Inflammatory macrophage (primary cell): ENCODE results near the gene LRRC71.
"Not testable (repeated sequence)": the region's sequence is repeated elsewhere in the genome, so short reads cannot be mapped to it uniquely, and the experiment has no call there.

Experiments
- DNase-seq, 2 donors: peaks; one replicate each; pipeline ENCODE4 v3.0.0-alpha.2; 2020 to 2022

The LRRC71 gene

GRCh38 chr1:156905651-156906050 lies 14.8 kb upstream of the LRRC71 start:
- DNase-seq = peak; percentile 67 to 78

GRCh38 chr1:156906206-156906906 lies 14.1 kb upstream of the LRRC71 start:
- DNase-seq = no peak

GRCh38 chr1:156908541-156908940 lies 11.9 kb upstream of the LRRC71 start:
- DNase-seq = no peak

DNA sequence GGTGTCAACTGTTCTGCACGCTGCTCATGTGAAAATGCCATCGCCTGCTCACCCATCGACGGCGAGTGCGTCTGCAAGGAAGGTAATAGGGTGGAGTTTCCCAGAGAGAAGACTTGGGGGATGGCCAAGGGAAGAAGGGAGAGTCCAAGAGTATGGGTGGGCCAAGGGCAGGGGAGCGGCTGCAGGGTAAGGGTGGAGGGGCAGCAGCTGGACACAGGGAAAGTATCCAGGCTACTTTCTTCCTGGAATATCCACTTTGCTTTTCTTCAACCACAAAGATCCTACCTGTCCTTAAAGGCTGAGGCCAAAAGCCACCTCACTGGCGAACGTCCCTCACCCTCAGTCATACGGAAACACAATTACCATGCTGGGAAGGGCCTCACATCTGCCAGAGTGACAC lies 11.5 kb upstream of the LRRC71 start:
- no peak for DNase-seq

DNA sequence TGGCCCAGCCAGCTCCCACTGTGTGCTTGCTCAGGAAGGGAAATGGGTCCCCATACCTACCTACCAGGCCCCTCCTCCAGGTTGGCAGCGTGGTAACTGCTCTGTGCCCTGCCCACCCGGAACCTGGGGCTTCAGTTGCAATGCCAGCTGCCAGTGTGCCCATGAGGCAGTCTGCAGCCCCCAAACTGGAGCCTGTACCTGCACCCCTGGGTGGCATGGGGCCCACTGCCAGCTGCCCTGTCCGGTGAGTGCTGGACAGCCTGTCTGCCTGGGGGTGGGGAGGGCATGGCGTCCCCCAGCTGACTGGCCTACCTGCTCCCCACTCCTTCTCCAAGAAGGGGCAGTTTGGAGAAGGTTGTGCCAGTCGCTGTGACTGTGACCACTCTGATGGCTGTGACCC lies 10.8 kb upstream of the LRRC71 start:
- no peak for DNase-seq

DNA sequence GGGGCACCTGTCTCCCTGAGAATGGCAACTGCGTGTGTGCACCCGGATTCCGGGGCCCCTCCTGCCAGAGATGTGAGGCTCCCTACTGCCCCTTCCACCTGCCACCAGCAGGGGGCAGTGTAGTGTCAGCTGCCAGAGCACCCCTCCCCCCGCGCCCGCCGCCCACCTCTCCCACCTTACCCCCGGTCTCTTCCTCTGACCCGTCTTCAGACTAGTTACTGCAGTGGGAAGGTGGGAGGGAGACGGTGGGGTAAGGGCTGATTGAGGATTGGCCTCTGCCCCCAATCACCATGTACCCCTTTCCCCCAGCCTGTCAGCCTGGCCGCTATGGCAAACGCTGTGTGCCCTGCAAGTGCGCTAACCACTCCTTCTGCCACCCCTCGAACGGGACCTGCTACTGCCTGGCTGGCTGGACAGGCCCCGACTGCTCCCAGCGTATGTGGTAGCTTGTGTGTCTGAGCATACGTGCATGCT lies 10.1 kb upstream of the LRRC71 start:
- DNase-seq = peak in 1 of 2 donors; percentile 29

- peak; percentile 48 to 59 for DNase-seq
Measured at GRCh38 chr1:156911577-156912298, 8.7 kb upstream of the LRRC71 start.

DNA sequence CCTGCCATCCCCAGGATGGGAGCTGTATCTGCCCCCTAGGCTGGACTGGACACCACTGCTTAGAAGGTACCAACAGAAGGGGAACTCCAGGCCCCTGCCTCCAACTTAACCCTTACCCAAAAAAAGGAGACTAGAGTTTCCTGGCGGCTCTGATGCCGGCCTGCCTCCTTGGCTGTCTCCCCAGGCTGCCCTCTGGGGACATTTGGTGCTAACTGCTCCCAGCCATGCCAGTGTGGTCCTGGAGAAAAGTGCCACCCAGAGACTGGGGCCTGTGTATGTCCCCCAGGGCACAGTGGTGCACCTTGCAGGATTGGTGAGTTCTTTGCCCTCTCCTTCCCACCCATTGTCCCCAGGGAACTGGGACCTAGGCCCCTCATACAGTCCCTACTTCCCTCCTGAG lies 8.1 kb upstream of the LRRC71 start:
- DNase-seq = no peak

DNA sequence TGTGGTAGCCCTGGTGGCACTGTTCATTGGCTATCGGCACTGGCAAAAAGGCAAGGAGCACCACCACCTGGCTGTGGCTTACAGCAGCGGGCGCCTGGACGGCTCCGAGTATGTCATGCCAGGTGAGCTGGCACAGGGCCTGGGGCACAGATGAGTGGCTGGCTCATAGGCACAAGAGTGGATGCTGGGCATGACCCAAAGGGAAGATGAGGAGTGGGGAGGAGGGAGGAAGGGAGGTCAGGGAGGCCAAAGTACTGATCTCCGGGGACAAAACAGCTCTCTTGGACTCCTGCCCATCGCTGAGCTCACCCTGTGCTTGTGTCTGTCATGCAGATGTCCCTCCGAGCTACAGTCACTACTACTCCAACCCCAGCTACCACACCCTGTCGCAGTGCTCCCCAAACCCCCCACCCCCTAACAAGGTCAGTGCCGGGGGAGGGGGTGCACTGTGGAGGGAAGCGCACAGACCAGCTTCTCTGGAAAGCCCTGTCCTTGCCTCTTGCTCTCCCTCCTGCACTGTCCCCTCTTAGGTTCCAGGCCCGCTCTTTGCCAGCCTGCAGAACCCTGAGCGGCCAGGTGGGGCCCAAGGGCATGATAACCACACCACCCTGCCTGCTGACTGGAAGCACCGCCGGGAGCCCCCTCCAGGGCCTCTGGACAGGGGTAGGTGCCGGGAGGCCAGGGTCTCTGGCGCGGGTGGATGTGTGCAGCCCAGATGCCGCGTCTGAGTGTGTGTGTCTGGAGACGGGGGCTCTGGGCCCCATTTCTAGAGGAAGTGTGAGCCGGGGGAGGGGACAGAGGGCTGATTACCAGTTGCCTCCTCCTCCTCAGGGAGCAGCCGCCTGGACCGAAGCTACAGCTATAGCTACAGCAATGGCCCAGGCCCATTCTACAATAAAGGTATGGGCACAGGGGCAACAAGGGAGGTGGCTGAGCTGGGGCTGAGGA lies 7.3 kb upstream of the LRRC71 start:
- DNase-seq = no peak

GRCh38 chr1:156913809-156914387 lies 6.5 kb upstream of the LRRC71 start:
- DNase-seq = no peak

- DNase-seq = no peak
Measured at GRCh38 chr1:156914440-156914856, 6.0 kb upstream of the LRRC71 start.

DNA sequence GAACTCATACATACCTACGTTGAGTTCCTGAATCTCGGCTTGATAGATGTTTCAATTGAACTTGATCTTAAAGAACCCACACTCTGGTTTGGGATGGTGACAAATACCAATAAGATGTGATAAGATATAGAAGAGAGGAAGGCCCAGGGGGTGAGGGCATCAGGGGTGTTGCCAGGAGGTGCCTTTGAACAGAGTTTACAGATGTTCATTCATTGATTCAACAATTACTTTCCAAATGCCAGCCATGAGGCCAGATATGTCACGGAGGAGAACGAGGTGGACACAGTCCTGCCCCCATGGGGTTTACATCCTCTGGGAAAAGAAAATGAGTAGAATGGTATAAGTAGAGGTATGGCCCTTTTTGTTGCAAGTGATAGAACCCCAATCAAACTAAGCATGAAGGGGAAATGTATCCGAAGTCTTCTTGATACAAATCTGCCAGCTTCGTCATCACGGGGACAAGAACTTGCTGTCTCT lies 659 bp downstream of the LRRC71 start:
- DNase-seq = no peak

GRCh38 chr1:156922986-156923669 lies 2.7 kb downstream of the LRRC71 start:
- DNase-seq = no peak

GRCh38 chr1:156923670-156924477 lies 3.4 kb downstream of the LRRC71 start:
- DNase-seq = no peak

- DNase-seq = no peak
Measured at GRCh38 chr1:156924478-156925153, 4.2 kb downstream of the LRRC71 start.

DNA sequence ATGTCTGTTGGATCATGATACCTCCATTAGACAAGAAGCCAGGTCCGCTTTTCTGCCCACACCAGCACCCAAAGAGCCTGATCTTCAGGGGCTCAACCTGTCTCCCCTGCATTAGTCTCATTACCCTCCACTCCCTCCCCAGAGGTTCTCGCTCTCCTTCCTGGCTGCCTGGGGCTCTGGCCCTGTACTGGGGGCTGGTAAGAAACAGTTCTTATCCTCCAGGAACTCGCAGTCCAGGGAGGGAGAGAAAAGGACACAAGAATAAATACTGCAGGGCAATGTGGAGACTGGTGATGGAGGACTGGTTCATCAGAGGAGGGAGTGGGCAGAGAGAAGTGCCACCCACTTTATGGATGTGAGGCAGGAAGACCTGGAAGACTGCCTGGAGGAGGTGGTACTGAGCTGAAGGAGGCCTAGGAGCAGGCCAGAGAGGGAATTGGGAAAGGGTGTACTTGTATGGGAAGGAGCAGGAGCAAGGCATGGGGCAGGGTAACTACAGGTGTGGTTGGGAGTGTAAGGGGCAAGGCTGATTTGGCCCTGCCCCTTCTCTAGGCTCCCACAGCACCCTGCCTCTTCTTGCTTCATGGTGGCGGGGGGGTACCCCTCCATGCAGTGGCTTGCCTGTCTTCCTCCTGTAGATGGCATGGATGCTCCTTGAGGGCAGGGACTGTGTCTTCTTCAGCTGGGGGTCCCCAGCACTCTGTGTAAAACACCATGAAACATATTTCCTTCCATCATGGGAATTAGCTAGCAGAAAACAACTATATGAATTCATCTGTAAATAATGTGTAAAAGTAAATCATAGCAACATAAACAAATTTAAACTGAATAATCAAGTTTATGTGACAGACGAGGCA lies 5.0 kb downstream of the LRRC71 start:
- no peak for DNase-seq

GRCh38 chr1:156926175-156926574 lies 5.7 kb downstream of the LRRC71 start:
- peak; percentile 11 to 35 for DNase-seq

- DNase-seq = not testable (repeated sequence)
Measured at GRCh38 chr1:156926695-156927094, 6.3 kb downstream of the LRRC71 start.
